ENCODE measurements around the gene SCGB3A1. TPM values are rescaled to one million over a fixed set of nuclear protein-coding genes. Genes with fewer than 3 reads are reported as not detected.
A peak's percentile ranks its signal among the peaks of the same experiment; 100 is the strongest.

SCGB3A1 gene
- total RNA-seq, 8 experiments from 2014 or later, result not detected

DNA sequence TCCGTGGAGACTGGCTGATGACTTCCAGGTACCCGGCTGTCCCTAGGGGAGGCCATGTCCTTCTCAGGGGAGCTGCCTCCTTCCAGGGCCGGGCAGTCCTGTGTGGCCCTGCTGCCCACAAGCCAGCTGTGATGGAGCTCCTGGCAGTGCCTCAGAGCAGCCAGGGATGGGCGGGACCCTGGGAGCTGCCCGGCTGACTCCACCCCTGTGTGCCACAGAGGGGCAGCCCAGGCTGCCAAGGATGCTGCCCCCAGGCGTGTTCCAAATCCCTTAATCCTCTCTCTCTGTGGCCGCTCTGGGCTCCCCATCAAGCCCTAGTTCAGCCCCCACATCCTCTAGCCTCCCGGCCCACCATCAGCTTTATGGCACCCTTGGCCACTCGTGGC, 7.0 kb upstream of the SCGB3A1 start:
- H3K4me3 ChIP-seq, result no peak overlapping the region
- no peaks in the 10 kb centered on the region for H3K4me1 ChIP-seq (replicated peaks in 1 of 2)
- 0 to 92% (median 76%) methylated on average over 1 to 9 of the region's 9 CpGs; no CpG with 5 or more reads in 4 of the 10 experiments for WGBS, 10 experiments
- in situ Hi-C loops (cut with MboI; ENCODE audit: low pct_unique_long_range_greater_than_20kb in 2 of 9, low sequenced_read_pairs in 9 of 9, unreplicated experiment in 9 of 9), result no loop called here
- H3K27ac ChIP-seq, result no peak overlapping the region
- ATAC-seq (replicated peaks in 6 of 8), result peak in 1 of 8 experiments; percentile 64

DNA sequence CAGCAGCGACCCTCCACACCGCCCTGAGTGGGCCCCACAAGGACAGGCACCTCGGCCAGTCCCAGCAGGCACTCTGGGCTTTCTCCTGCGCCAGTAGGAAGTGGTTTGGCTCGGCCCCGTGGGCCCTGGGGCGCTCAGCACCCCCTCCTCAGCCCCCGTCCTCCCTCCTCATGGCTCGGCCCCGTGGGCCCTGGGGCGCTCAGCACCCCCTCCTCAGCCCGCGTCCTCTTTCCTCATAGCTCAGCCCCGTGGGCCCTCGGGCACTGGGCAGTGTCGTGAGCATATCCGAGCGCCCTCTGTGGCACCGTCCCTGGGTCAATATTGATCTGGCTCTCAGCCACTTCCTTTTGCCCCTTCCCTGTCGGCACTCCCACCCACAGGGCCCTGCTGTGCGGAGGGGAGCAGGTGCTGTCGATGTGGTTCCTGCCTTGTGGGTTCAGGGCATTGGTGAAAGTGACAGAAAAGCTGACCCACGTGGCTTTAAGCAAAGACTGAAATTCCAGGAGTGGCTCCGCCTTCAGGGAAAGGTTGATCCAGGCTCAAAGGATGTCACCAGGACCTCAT, 5.5 kb upstream of the SCGB3A1 start:
- Histone ChIP-seq H3K4me3 (no peak overlapping the region), H3K27ac (no peak overlapping the region), H3K4me1 (replicated peaks in 1 of 2) (no peaks in the 10 kb centered on the region)
- in situ Hi-C loops (cut with MboI; ENCODE audit: low pct_unique_long_range_greater_than_20kb in 2 of 9, low sequenced_read_pairs in 9 of 9, unreplicated experiment in 9 of 9), result no loop called here
- ATAC-seq (replicated peaks in 6 of 8), result no peak
- 65 to 100% (median 90%) methylated on average over 1 to 9 of the region's 24 CpGs; no CpG with 5 or more reads in 6 of the 10 experiments for WGBS, 10 experiments

GRCh38 chr5:180596115-180596667, 4.9 kb upstream of the SCGB3A1 start:
- in situ Hi-C loops (cut with MboI; ENCODE audit: low pct_unique_long_range_greater_than_20kb in 2 of 9, low sequenced_read_pairs in 9 of 9, unreplicated experiment in 9 of 9), result no loop called here
- ATAC-seq (replicated peaks in 6 of 8), result no peak
- Histone ChIP-seq H3K27ac (no peak overlapping the region), H3K4me1 (replicated peaks in 1 of 2) (peaks cover 0 to 4% of the 10 kb centered on the region in 2 donors), H3K4me3 (no peak overlapping the region)
- WGBS, 10 experiments, result 40 to 90% (median 66%) methylated on average over 1 to 5 of the region's 12 CpGs; no CpG with 5 or more reads in 6 of the 10 experiments

GRCh38 chr5:180595381-180596114, 4.2 kb upstream of the SCGB3A1 start:
- H3K4me3 ChIP-seq, result no peak overlapping the region
- H3K27ac ChIP-seq, result no peak overlapping the region
- H3K4me1 ChIP-seq (replicated peaks in 1 of 2), result peaks cover 2 to 6% of the 10 kb centered on the region in 2 donors
- in situ Hi-C loops (cut with MboI; ENCODE audit: low pct_unique_long_range_greater_than_20kb in 2 of 9, low sequenced_read_pairs in 9 of 9, unreplicated experiment in 9 of 9), result no loop called here
- 63 to 100% (median 80%) methylated on average over 1 to 12 of the region's 25 CpGs; no CpG with 5 or more reads in 5 of the 10 experiments for WGBS, 10 experiments
- ATAC-seq (replicated peaks in 6 of 8), result no peak

DNA sequence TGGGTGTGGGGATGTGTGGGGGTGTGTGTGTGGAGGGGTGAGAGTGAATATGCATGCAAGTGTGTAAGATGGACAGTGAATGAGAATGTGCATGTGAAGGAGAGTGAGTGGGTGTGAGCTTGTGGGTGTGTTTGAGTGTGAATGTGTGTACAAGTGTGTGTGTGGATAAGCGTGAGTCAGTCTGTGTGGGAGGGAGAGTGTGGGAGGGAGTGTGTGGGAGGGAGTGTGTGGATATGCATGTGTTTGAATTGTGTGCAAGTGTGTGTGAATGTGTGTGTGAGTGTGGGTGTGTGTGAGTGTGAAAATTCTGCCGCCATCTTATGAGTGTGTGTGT, 3.7 kb upstream of the SCGB3A1 start:
- peaks cover 5 to 6% of the 10 kb centered on the region in 2 donors for H3K4me1 ChIP-seq (replicated peaks in 1 of 2)
- no peak overlapping the region for H3K4me3 ChIP-seq
- in situ Hi-C loops (cut with MboI; ENCODE audit: low pct_unique_long_range_greater_than_20kb in 2 of 9, low sequenced_read_pairs in 9 of 9, unreplicated experiment in 9 of 9), result no loop called here
- WGBS, 10 experiments, result 0 to 86% (median 50%) methylated on average over 1 to 2 of the region's 2 CpGs; no CpG with 5 or more reads in 6 of the 10 experiments
- ATAC-seq (replicated peaks in 6 of 8), result no peak
- H3K27ac ChIP-seq, result no peak overlapping the region

DNA sequence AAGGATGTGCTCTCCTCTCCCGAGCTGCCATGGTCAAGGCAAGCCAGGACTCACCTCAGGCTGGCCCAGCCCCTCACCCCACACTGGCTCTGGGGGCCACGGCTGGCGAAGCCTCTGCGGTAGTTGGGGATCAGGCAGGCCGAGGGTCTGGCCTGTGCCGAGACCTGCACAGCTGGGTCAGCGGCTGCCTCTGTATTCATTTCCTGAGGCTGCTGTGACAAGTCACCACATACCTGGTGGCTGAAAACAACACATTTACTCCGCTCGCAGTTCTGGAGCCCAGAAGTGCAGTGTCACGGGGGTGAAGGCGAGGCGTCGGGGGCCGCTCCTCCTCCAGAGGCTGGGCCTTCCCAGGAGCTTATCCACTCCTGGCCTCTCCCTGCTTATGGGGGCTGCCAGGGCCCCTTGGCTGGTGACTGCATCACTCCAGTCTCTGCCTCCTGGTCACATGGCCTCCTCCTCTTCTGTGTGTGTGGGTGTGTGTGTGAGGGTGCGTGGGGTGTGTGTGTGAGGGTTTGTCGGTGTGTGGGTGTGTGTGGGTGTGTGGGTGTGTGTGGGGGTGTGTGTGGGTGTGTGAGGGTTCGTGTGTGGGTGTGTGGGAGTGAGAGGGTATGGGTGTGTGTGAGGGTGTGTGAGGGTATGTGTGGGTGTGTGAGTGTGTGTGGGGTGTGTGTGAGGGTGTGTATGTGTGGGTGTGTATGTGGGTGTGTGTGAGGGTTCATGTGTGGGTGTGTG, 3.2 kb upstream of the SCGB3A1 start:
- in situ Hi-C loops (cut with MboI; ENCODE audit: low pct_unique_long_range_greater_than_20kb in 2 of 9, low sequenced_read_pairs in 9 of 9, unreplicated experiment in 9 of 9), result no loop called here
- Histone ChIP-seq H3K4me1 (replicated peaks in 1 of 2) (peaks cover 5 to 6% of the 10 kb centered on the region in 2 donors), H3K27ac (no peak overlapping the region), H3K4me3 (no peak overlapping the region)
- WGBS, 10 experiments, result 33 to 83% (median 65%) methylated on average over 1 to 2 of the region's 17 CpGs; no CpG with 5 or more reads in 6 of the 10 experiments
- no peak for ATAC-seq (replicated peaks in 6 of 8)

DNA sequence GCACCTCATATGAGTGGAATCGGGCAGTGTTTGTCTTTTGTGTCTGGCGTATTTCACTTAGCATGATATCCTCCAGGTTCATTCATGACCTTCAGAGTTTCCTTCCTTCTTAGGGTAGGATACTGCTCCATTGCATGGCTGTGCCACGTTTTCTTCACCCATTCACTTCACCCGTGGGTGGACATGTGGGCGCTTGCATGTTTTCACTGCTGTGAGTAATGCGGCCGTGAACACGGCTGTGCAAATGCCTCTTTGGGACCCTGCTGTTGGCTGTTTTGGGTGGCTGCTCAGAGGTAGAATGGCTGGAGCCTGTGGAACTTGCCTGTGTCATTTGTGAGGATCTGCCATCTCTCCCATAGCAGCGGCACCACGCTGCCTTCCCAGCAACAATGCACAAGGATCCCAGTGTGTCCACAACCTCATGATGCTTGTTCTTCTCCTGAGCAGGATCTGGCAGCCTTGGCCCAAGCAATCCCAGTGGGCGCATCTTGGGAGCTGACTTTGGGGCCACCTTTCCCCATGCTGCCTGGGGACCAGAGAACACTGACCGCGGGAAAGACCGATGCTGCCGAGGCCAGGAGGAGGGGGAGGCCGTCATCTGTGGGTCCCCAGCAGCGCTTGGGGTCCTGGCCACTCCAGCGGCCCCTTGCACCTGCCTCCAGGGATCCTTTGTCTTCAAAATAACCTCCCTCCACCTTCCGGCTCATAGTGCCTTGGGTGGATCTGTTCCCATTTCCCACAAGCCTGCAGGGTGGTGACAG, 2.3 kb upstream of the SCGB3A1 start:
- Histone ChIP-seq H3K4me3 (no peak overlapping the region), H3K4me1 (replicated peaks in 1 of 2) (peaks cover 5 to 6% of the 10 kb centered on the region in 2 donors), H3K27ac (no peak overlapping the region)
- ATAC-seq (replicated peaks in 6 of 8), result no peak
- 35 to 96% (median 80%) methylated on average over 4 to 9 of the region's 19 CpGs; no CpG with 5 or more reads in 4 of the 10 experiments for WGBS, 10 experiments
- in situ Hi-C loops (cut with MboI; ENCODE audit: low pct_unique_long_range_greater_than_20kb in 2 of 9, low sequenced_read_pairs in 9 of 9, unreplicated experiment in 9 of 9), result no loop called here

GRCh38 chr5:180592176-180592575, 877 bp upstream of the SCGB3A1 start:
- no peak overlapping the region for H3K4me3 ChIP-seq
- no peak overlapping the region for H3K27ac ChIP-seq
- ATAC-seq (replicated peaks in 6 of 8), result no peak
- H3K4me1 ChIP-seq (replicated peaks in 1 of 2), result peaks cover 5 to 6% of the 10 kb centered on the region in 2 donors
- in situ Hi-C loops (cut with MboI; ENCODE audit: low pct_unique_long_range_greater_than_20kb in 2 of 9, low sequenced_read_pairs in 9 of 9, unreplicated experiment in 9 of 9), result no loop called here
- WGBS, 10 experiments, result 45 to 100% (median 80%) methylated on average over 1 to 5 of the region's 10 CpGs; no CpG with 5 or more reads in 5 of the 10 experiments

- Histone ChIP-seq H3K4me3 (peak overlapping the region in 1 of 5 donors; percentile 6), H3K27ac (no peak overlapping the region), H3K4me1 (replicated peaks in 1 of 2) (peaks cover 5 to 6% of the 10 kb centered on the region in 2 donors)
- ATAC-seq (replicated peaks in 6 of 8), result peak; percentile 17 to 52 (median 37)
- in situ Hi-C loops (cut with MboI; ENCODE audit: low pct_unique_long_range_greater_than_20kb in 2 of 9, low sequenced_read_pairs in 9 of 9, unreplicated experiment in 9 of 9), result no loop called here
- 0 to 4% methylated on average over 2 to 5 of the region's 63 CpGs; no CpG with 5 or more reads in 8 of the 10 experiments for WGBS, 10 experiments
These were observed 572 bp downstream of the SCGB3A1 start for GRCh38 chr5:180590543-180591310.

- ATAC-seq (replicated peaks in 6 of 8), result peak in 5 of 8 experiments; percentile 4 to 45 (median 20)
- Histone ChIP-seq H3K27ac (no peak overlapping the region), H3K4me3 (no peak overlapping the region), H3K4me1 (replicated peaks in 1 of 2) (peaks cover 5 to 6% of the 10 kb centered on the region in 2 donors)
- 0 to 81% (median 35%) methylated on average over 2 to 14 of the region's 44 CpGs; no CpG with 5 or more reads in 2 of the 10 experiments for WGBS, 10 experiments
- in situ Hi-C loops (cut with MboI; ENCODE audit: low pct_unique_long_range_greater_than_20kb in 2 of 9, low sequenced_read_pairs in 9 of 9, unreplicated experiment in 9 of 9), result no loop called here
These were observed 1.3 kb downstream of the SCGB3A1 start for GRCh38 chr5:180589771-180590542.

DNA sequence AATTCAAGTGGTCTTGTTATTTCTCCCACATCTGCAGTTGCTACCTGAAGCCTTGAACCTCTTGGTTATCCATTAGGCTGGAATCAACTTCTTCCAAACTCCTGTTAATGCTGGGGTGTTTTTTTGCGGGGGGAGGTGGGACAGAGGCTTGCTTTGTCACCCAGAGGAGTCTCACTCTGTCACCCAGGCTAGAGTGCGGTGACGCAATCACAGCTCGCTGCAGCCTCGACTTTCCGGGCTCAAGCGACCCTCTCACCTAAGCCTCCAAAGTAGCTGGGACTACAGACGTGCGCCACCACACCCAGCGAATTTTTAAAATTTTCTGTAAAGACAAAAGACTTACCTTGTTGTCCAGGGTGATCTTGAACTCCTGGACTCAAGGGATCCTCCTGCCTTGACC, 4.4 kb downstream of the SCGB3A1 start:
- H3K27ac ChIP-seq, result no peak overlapping the region
- 73 to 100% (median 83%) methylated on average over 1 to 10 of the region's 10 CpGs; no CpG with 5 or more reads in 5 of the 10 experiments for WGBS, 10 experiments
- H3K4me1 ChIP-seq (replicated peaks in 1 of 2), result peaks cover 5 to 6% of the 10 kb centered on the region in 2 donors
- no peak overlapping the region for H3K4me3 ChIP-seq
- no peak for ATAC-seq (replicated peaks in 6 of 8)
- in situ Hi-C loops (cut with MboI; ENCODE audit: low pct_unique_long_range_greater_than_20kb in 2 of 9, low sequenced_read_pairs in 9 of 9, unreplicated experiment in 9 of 9), result no loop called here
